Stimulated activated CD4-positive, alpha-beta T cell treated with anti-CD3 and anti-CD28 coated beads, Interleukin-4, amount 100 ng/mL, for 24 hours (primary cell): Measurements from ENCODE around the gene AQP6.

Experiments used
- DNase-seq: peaks from one replicate; pipeline ENCODE4 v3.0.0-alpha.2; 2020

The AQP6 gene

DNA sequence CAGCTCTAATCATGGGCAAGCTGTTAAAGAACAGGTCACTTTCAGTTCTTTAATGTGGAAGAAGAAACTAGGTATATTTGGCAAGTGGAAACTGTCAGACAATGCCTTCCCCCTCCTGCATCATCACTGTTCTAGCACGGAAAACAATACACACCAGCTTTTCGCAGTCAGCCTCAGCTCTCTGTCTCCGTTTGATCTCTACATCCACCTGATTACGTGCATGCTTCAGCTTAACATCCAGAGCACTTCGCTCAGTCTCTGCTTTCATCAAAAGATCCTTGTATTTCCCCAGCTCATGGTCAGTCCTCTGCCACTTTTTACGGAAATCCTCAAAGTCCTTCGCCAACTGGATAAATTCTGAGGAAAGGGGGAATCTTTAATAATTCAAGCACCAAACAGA, 33.5 kb downstream of the AQP6 start:
- no peak for DNase-seq

- DNase-seq: no peak
Measured at GRCh38 chr12:50006754-50007442, 34.2 kb downstream of the AQP6 start.

DNA sequence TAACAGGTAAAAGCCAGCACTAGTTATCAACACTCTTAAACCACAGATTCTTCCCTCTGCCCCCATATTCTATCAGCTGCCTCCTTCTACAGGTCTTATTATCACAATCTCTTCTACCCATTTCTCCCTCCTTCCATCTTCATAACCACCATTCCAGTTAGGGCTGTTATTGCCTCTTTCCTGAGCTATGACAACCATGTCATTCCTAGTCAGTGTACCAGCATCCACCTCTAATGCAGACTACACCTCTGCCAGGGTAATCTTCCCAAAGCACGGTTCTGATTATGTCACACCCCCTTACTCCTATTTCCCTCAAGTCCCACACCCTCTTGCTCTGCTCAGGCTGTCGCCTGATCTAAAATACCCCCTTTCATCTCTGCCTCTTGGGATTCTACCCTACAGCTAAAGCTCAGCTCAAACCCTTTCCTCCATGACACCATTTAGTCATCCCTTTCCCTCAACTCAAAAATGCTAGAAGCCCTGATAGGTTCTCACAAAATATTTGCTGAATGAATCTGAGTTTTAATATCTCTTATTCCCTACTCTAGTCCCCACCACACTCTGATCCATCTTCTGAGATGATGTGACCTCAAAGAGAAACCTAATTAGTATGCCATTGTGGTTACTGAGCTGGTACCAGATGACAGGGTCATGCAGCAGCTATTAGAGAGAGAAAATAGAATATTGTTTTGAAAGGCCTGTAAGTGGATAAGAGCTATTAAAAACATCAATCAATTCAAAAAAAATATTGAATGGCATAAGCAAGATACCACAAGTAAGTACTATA, 40.8 kb downstream of the AQP6 start:
- DNase-seq: no peak

DNA sequence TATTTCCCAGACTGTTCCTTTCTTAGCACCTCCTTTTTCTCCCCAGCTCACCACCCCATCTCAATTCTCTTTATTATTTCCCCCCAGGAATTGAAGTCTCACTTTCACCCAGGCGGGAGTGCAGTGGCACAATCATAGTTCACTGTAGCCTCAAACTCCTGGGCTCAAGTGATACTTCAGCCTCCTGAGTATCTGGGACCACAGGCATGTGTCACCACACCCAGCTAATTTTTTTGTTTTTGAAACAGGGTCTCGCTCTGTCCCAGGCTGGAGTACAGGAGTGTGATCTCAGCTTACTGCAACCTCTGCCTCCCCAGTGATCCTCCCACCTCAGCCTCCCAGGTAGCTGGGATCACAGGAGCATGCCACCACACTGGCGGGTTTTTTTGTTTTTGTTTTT, 41.6 kb downstream of the AQP6 start:
- DNase-seq: no peak

GRCh38 chr12:50016501-50017475, 44.0 kb downstream of the AQP6 start:
- DNase-seq: no peak

DNA sequence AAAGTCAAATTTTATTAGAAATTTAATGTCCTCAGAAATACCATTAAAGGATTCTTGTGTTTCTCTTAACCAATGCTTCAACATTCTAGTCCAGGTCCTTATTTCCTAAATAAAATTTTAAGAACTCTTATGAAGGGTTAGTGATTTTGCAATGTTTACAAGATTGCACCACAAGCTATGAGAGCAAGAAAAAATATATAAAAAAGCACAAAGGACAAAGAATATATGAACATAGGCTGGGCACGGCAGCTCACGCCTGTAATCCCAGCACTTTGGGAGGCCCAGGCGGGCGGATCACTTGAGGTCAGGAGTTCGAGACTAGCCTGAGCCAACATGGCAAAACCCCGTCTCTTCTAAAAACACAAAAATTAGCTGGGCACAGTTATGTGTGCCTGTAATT, 44.9 kb downstream of the AQP6 start:
- DNase-seq: no peak

DNA sequence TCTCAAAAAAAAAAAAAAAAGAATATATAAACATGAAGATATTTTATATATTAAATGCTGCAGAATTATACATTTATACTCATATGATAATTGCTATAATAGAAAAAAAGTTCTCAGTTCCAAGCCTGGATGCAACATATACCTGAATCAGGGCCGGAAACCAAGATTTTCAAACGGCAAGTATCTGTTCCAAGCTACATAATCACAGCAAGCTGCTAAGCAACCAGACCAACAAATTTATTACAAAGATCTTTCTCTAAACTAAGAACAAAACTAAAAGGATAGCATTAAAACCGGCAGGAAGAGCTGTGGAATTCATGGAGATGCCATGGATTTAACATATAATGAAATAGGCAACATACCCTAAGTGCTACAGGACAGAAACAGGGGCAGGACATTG, 45.4 kb downstream of the AQP6 start:
- DNase-seq: no peak

GRCh38 chr12:50018968-50019367, 46.2 kb downstream of the AQP6 start:
- no peak for DNase-seq

DNA sequence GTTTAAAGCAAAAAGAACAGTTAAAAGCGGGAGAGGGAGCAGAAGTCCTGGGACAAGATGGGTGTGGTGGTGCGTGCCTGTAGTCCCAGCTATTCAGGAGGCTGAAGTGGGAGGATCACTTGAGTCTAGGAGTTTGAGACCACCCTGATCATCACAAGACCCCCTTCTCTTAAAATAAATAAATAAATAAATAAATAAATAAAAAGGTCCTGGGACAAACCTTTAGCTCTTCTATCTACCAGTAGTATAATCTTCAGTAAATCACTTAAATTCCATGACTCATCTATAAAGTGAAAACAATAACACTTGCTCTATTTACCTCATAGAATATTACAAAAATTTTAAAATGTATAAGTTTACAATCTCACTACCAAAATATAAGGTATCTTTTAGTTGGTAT, 46.8 kb downstream of the AQP6 start:
- DNase-seq: no peak

- no peak for DNase-seq
Measured at GRCh38 chr12:50021031-50021430, 48.3 kb downstream of the AQP6 start.

DNA sequence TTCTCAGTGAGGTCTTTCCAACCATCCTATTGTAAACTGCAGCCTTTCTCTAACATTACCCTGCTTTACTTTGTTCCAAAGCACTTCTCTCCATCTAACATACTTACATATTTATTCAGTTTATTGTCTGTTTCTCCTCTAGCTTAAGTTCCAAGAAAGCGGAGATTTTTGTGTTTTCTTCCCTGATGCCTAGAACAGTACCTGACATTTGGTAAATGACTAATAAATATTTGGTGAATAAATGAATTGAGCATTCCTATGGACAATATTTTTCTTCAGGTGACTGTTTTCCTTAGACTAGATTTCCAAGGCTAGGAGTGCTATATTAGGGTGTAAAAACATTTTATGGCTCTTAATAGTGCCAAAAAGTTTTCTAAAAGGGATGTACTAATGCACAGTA, 50.2 kb downstream of the AQP6 start:
- no peak for DNase-seq

- DNase-seq: no peak
Measured at GRCh38 chr12:50024227-50024626, 51.5 kb downstream of the AQP6 start.

DNA sequence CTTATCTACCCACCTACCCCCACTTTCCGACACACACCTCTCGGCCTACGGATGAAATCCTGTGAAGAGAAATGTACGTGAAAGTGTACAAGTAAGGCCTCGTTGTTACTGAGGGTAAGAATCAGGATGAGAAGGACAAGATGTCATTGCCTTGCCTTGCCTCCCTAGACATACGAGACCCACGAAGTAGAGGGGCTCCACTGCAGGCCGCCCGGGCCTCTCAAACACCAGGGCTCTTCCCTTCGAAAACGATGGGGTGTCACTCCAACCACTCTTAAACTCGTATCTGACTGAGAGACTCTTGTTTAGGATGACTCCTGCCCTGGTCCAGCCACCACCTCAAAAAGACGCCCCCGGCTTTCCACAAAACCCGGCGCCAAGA, 52.0 kb downstream of the AQP6 start:
- peak; percentile 10 for DNase-seq

GRCh38 chr12:50025187-50026059, 52.7 kb downstream of the AQP6 start, which contains the start of gene RACGAP1:
Gene RACGAP1, minus strand, starts transcription at chr12:50025494. Its CDS starts 8,779 bp downstream, at chr12:50016715.
- peak; percentile 96 for DNase-seq

GRCh38 chr12:50026691-50027090, 53.9 kb downstream of the AQP6 start:
- DNase-seq: no peak
